Measurements from ENCODE around the gene FBXO41. TPM values are rescaled to one million over a fixed set of nuclear protein-coding genes. Genes with fewer than 3 reads are reported as not detected.
A peak's percentile ranks its signal among the peaks of the same experiment; 100 is the strongest.

The FBXO41 gene
- total and polyA plus RNA-seq, 4 donors: 0.06 to 0.51 (median 0.38) TPM

DNA sequence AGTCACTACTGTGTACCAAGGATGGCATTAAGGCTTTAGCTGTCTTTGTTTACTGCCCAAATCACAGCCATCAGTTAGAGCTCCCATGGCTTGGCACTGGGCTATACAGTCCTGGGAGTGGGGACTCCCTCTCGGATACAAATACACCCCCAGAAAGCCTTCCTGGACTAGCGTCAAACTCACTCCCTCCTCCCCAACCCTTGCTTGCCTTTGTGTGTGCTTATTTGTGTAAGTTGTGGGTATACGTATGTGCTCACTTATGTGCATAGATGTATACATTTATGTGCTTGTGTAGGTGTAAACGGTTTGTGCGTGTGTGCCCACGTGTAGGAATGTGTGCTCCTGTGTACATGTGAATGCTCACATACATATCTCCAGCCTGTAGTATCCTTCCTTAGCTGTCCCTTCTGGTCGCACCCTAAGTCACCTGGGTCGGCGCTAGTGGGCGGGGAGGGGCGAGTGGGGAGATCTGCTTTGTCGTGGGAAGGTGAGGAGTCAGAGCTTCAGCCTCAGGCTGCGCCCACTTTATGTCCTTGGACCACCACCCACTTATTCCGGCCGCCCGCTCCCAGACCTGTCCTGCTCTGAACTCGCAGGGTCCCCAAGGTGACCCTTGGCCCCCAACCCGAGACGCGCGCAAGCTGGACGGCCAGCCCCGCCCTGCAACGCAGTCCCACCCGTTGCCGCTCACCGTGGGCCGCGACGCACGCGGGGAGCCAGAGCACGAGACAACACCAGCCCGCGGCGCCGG, 51.7 kb downstream of the FBXO41 start:
- Histone ChIP-seq H3K4me3 (ENCODE audit: low read depth in 1 of 3, low read length in 3 of 3) (peak overlapping the region; percentile 71 to 86 (median 79)), H3K36me3 (ENCODE audit: control insufficient read depth in 4 of 4, insufficient read depth in 3 of 4, low read depth in 1 of 4, low read length in 3 of 4) (peaks cover 3 to 24% (median 12%) of the 10 kb centered on the region in 4 donors), H3K27ac (ENCODE audit: low read depth in 1 of 2, low read length in 2 of 2) (peak overlapping the region; percentile 17 to 43), H3K9me3 (ENCODE audit: control insufficient read depth in 4 of 4, low read length in 3 of 4) (no peaks in the 10 kb centered on the region), H3K9ac (ENCODE audit: low read depth in 1 of 2, low read length in 2 of 2) (peak overlapping the region; percentile 16 to 57), H3K4me1 (ENCODE audit: control insufficient read depth in 4 of 4, insufficient read depth in 4 of 4, low read length in 3 of 4) (peaks cover 2 to 25% (median 17%) of the 10 kb centered on the region in 4 donors), H3K27me3 (ENCODE audit: control insufficient read depth in 4 of 4, insufficient read depth in 4 of 4, low read length in 3 of 4) (no peaks in the 10 kb centered on the region)
- DNase-seq (ENCODE audit: low spot score): no peak
- WGBS: 2% methylated on average over 37 of the region's 37 CpGs
- no peak for TF ChIP-seq NR2F2 (IDR thresholded peaks at IDR 0.05)
- TF ChIP-seq HNF4G (IDR thresholded peaks at IDR 0.05): no peak
- no peak for TF ChIP-seq FOXA2 (IDR thresholded peaks at IDR 0.05)
- TF ChIP-seq REST (IDR thresholded peaks at IDR 0.05): no peak
- TF ChIP-seq, protein P1, sequence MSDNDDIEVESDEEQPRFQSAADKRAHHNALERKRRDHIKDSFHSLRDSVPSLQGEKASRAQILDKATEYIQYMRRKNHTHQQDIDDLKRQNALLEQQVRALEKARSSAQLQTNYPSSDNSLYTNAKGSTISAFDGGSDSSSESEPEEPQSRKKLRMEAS (IDR thresholded peaks at IDR 0.05): no peak
- no peak for TF ChIP-seq JUND (IDR thresholded peaks at IDR 0.05)
- no peak for TF ChIP-seq RAD21 (IDR thresholded peaks at IDR 0.05)
- no peak for TF ChIP-seq SP1 (IDR thresholded peaks at IDR 0.05)
- TF ChIP-seq, protein P2, sequence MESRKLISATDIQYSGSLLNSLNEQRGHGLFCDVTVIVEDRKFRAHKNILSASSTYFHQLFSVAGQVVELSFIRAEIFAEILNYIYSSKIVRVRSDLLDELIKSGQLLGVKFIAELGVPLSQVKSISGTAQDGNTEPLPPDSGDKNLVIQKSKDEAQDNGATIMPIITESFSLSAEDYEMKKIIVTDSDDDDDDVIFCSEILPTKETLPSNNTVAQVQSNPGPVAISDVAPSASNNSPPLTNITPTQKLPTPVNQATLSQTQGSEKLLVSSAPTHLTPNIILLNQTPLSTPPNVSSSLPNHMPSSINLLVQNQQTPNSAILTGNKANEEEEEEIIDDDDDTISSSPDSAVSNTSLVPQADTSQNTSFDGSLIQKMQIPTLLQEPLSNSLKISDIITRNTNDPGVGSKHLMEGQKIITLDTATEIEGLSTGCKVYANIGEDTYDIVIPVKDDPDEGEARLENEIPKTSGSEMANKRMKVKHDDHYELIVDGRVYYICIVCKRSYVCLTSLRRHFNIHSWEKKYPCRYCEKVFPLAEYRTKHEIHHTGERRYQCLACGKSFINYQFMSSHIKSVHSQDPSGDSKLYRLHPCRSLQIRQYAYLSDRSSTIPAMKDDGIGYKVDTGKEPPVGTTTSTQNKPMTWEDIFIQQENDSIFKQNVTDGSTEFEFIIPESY (IDR thresholded peaks at IDR 0.05): no peak
- no peak for TF ChIP-seq EGR1 (IDR thresholded peaks at IDR 0.05; ENCODE audit: low read depth in 2 of 2)
- TF ChIP-seq ATF3 (IDR thresholded peaks at IDR 0.05): no peak
- TF ChIP-seq HNF4A (conservative IDR thresholded peaks at IDR 0.05): no peak

DNA sequence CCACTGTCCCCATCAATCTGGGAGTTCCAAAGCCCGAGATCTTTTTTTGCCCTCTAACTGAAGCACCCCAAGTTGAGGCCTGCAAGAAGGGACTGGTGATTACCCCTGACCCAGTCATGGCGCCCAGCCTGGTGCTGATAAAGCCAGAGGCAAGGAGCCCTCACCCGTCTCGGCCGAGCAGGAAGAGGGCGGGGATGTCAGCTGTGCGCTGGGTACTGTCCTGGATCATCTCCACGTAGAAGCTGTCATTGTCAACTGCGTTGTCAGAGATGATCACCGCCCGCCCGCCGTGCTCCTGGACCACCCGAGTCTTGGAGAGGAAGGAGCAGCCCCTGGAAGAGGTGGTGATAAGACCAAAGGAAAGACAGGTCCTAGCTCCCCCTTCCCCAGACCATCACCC, 55.6 kb downstream of the FBXO41 start:
- no peak overlapping the region for H3K27ac ChIP-seq (ENCODE audit: low read depth in 1 of 2, low read length in 2 of 2)
- H3K4me1 ChIP-seq (ENCODE audit: control insufficient read depth in 4 of 4, insufficient read depth in 4 of 4, low read length in 3 of 4): peaks cover 0 to 9% (median 8%) of the 10 kb centered on the region in 4 donors
- no peak overlapping the region for H3K9ac ChIP-seq (ENCODE audit: low read depth in 1 of 2, low read length in 2 of 2)
- no peak overlapping the region for H3K4me3 ChIP-seq (ENCODE audit: low read depth in 1 of 3, low read length in 3 of 3)
- WGBS: 89% methylated on average over 14 of the region's 14 CpGs
- no peaks in the 10 kb centered on the region for H3K9me3 ChIP-seq (ENCODE audit: control insufficient read depth in 4 of 4, low read length in 3 of 4)
- peaks cover 3 to 42% (median 19%) of the 10 kb centered on the region in 4 donors for H3K36me3 ChIP-seq (ENCODE audit: control insufficient read depth in 4 of 4, insufficient read depth in 3 of 4, low read depth in 1 of 4, low read length in 3 of 4)
- DNase-seq (ENCODE audit: low spot score): no peak
- no peaks in the 10 kb centered on the region for H3K27me3 ChIP-seq (ENCODE audit: control insufficient read depth in 4 of 4, insufficient read depth in 4 of 4, low read length in 3 of 4)
- no peak for TF ChIP-seq TAF1 (conservative IDR thresholded peaks at IDR 0.05)
- no peak for TF ChIP-seq RAD21 (IDR thresholded peaks at IDR 0.05)

Measured in liver (tissue), 9 donors.